ENCODE measurements around the gene COL17A1.

COL17A1 gene

GRCh38 chr10:104043185-104043830, 42.4 kb downstream of the COL17A1 start:
- TF ChIP-seq, protein P1, sequence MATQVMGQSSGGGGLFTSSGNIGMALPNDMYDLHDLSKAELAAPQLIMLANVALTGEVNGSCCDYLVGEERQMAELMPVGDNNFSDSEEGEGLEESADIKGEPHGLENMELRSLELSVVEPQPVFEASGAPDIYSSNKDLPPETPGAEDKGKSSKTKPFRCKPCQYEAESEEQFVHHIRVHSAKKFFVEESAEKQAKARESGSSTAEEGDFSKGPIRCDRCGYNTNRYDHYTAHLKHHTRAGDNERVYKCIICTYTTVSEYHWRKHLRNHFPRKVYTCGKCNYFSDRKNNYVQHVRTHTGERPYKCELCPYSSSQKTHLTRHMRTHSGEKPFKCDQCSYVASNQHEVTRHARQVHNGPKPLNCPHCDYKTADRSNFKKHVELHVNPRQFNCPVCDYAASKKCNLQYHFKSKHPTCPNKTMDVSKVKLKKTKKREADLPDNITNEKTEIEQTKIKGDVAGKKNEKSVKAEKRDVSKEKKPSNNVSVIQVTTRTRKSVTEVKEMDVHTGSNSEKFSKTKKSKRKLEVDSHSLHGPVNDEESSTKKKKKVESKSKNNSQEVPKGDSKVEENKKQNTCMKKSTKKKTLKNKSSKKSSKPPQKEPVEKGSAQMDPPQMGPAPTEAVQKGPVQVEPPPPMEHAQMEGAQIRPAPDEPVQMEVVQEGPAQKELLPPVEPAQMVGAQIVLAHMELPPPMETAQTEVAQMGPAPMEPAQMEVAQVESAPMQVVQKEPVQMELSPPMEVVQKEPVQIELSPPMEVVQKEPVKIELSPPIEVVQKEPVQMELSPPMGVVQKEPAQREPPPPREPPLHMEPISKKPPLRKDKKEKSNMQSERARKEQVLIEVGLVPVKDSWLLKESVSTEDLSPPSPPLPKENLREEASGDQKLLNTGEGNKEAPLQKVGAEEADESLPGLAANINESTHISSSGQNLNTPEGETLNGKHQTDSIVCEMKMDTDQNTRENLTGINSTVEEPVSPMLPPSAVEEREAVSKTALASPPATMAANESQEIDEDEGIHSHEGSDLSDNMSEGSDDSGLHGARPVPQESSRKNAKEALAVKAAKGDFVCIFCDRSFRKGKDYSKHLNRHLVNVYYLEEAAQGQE (IDR thresholded peaks at IDR 0.05; ENCODE audit: insufficient read depth in 1 of 2, low read depth in 2 of 2, low read length in 2 of 2), result no peak

- TF ChIP-seq SIN3A (IDR thresholded peaks at IDR 0.05; ENCODE audit: borderline replicate concordance, insufficient read depth, low read length), result no peak
- no peak for TF ChIP-seq FOXP2 (optimal IDR thresholded peaks at IDR 0.05; ENCODE audit: borderline replicate concordance, extremely low read depth, extremely low read length, insufficient read depth)
- TF ChIP-seq, protein P1 (IDR thresholded peaks at IDR 0.05; ENCODE audit: insufficient read depth in 1 of 2, low read depth in 2 of 2, low read length in 2 of 2), result no peak
- no peak for TF ChIP-seq POLR2AphosphoS5 (IDR thresholded peaks at IDR 0.05; ENCODE audit: low read depth, low read length)
- TF ChIP-seq TAF1 (IDR thresholded peaks at IDR 0.05; ENCODE audit: borderline replicate concordance, insufficient read depth, low read length), result no peak
Observed at GRCh38 chr10:104041891-104042535, 43.7 kb downstream of the COL17A1 start.

GRCh38 chr10:104040862-104041789, 44.6 kb downstream of the COL17A1 start:
- TF ChIP-seq, protein P1 (IDR thresholded peaks at IDR 0.05; ENCODE audit: insufficient read depth in 1 of 2, low read depth in 2 of 2, low read length in 2 of 2), result no peak

GRCh38 chr10:104040382-104040781, 45.3 kb downstream of the COL17A1 start:
- TF ChIP-seq TAF1 (IDR thresholded peaks at IDR 0.05; ENCODE audit: borderline replicate concordance, insufficient read depth, low read length) (no peak), FOXP2 (optimal IDR thresholded peaks at IDR 0.05; ENCODE audit: borderline replicate concordance, extremely low read depth, extremely low read length, insufficient read depth) (no peak), SIN3A (IDR thresholded peaks at IDR 0.05; ENCODE audit: borderline replicate concordance, insufficient read depth, low read length) (no peak), POLR2AphosphoS5 (IDR thresholded peaks at IDR 0.05; ENCODE audit: low read depth, low read length) (no peak)
- TF ChIP-seq, protein P1 (IDR thresholded peaks at IDR 0.05; ENCODE audit: insufficient read depth in 1 of 2, low read depth in 2 of 2, low read length in 2 of 2), result no peak

Measured in PFSK-1 (cell line).